CD14-positive monocyte (primary cell): ENCODE results near the gene MPC1L. TPM values are rescaled to one million over a fixed set of nuclear protein-coding genes. Genes with fewer than 3 reads are reported as not detected.

Experiments used
- DNase-seq, 3 donors: peaks; one replicate each; pipeline ENCODE4 v3.0.0-alpha.2; 2011 to 2022
- H2AFZ ChIP-seq: 2 replicates; pipeline ENCODE4 v1.6.0; 2012; ENCODE audit warnings: mild to moderate bottlenecking, low read depth, low read length, inconsistent platforms; ENCODE audit not compliant: insufficient read depth, poor library complexity, severe bottlenecking
- H3K27ac ChIP-seq, 2 donors: 1 replicate in 1 of 2; 2 replicates in 1 of 2; pipeline ENCODE4 v1.5.1; 2012 to 2013; ENCODE audit warnings: low read length in 2 of 2, control low read depth in 1 of 2, inconsistent platforms in 1 of 2, low read depth in 1 of 2, mild to moderate bottlenecking in 1 of 2
- H3K27me3 ChIP-seq, 2 donors: one replicate each; pipeline versions ENCODE4 v1.6.0 to v1.6.1; 2011 to 2013; ENCODE audit warnings: low read length in 2 of 2; ENCODE audit not compliant: control insufficient read depth in 2 of 2, insufficient read depth in 2 of 2
- H3K36me3 ChIP-seq, 2 donors: replicated peaks in 1 of 2; 1 replicate in 1 of 2; 2 replicates in 1 of 2; pipeline versions ENCODE4 v1.5.1 to v1.6.1; 2012 to 2013; ENCODE audit warnings: low read length in 2 of 2, control low read depth in 1 of 2, inconsistent platforms in 1 of 2, mild to moderate bottlenecking in 1 of 2; ENCODE audit not compliant: insufficient read depth in 2 of 2, control insufficient read depth in 1 of 2
- H3K4me1 ChIP-seq, 2 donors: 1 replicate in 1 of 2; 2 replicates in 1 of 2; pipeline versions ENCODE4 v1.5.1 to v1.6.1; 2012 to 2013; ENCODE audit warnings: low read length in 2 of 2, control low read depth in 1 of 2, inconsistent platforms in 1 of 2, mild to moderate bottlenecking in 1 of 2, moderate library complexity in 1 of 2; ENCODE audit not compliant: insufficient read depth in 2 of 2, control insufficient read depth in 1 of 2
- H3K4me2 ChIP-seq: replicated peaks from 2 replicates; pipeline ENCODE3; 2012; ENCODE audit warnings: low read length, moderate library complexity, mild to moderate bottlenecking; ENCODE audit not compliant: poor library complexity, severe bottlenecking; ENCODE audit errors: extremely low read depth
- H3K4me3 ChIP-seq, 3 experiments: fragments of 200-600 bp in 1 of 3; sonication (generic) in 1 of 3; replicated peaks in 1 of 3; 1 replicate in 2 of 3; 2 replicates in 1 of 3; pipeline ENCODE4 v1.5.1; 2011 to 2013; ENCODE audit warnings: low read length in 3 of 3, mild to moderate bottlenecking in 3 of 3, control low read depth in 2 of 3, low read depth in 2 of 3, inconsistent platforms in 1 of 3, moderate library complexity in 1 of 3
- H3K79me2 ChIP-seq: 2 replicates; pipeline ENCODE4 v1.6.0; 2012; ENCODE audit warnings: mild to moderate bottlenecking, control low read depth, inconsistent platforms, low read length, moderate library complexity; ENCODE audit not compliant: insufficient read depth
- H3K9ac ChIP-seq: 2 replicates; pipeline ENCODE4 v1.6.0; 2017; ENCODE audit warnings: low read length, mild to moderate bottlenecking; ENCODE audit not compliant: insufficient read depth, poor library complexity, severe bottlenecking
- H3K9me3 ChIP-seq, 2 donors: replicated peaks in 1 of 2; 1 replicate in 1 of 2; 2 replicates in 1 of 2; pipeline versions ENCODE4 v1.5.1 to v1.6.1; 2012 to 2013; ENCODE audit warnings: low read length in 2 of 2, control low read depth in 1 of 2; ENCODE audit not compliant: control insufficient read depth in 1 of 2, insufficient read depth in 1 of 2
- H4K20me1 ChIP-seq: 2 replicates; pipeline ENCODE4 v1.6.0; 2012; ENCODE audit warnings: mild to moderate bottlenecking, low read length, control low read depth, moderate library complexity; ENCODE audit not compliant: insufficient read depth
- H3K27ac Mint-ChIP-seq, 7 donors: one replicate each; pipeline ENCODE4 v1.8.0; 2020; ENCODE audit warnings: mild to moderate bottlenecking in 7 of 7, mixed read lengths in 7 of 7, moderate library complexity in 6 of 7, inconsistent platforms in 2 of 7
- H3K27me3 Mint-ChIP-seq, 3 donors: one replicate each; pipeline ENCODE4 v1.8.0; 2021 to 2022; ENCODE audit warnings: low read depth in 3 of 3, mild to moderate bottlenecking in 3 of 3, mixed read lengths in 3 of 3, moderate library complexity in 3 of 3, inconsistent platforms in 1 of 3
- H3K36me3 Mint-ChIP-seq, 2 donors: one replicate each; pipeline ENCODE4 v1.8.0; 2020; ENCODE audit warnings: mixed read lengths in 2 of 2, inconsistent platforms in 1 of 2, mild to moderate bottlenecking in 1 of 2
- H3K4me1 Mint-ChIP-seq: one replicate; pipeline ENCODE4 v1.8.0; 2020; ENCODE audit warnings: mild to moderate bottlenecking, mixed read lengths
- H3K4me3 Mint-ChIP-seq, 2 donors: one replicate each; pipeline ENCODE4 v1.8.0; 2020; ENCODE audit warnings: mild to moderate bottlenecking in 2 of 2, mixed read lengths in 2 of 2, moderate library complexity in 1 of 2
- H3K9me3 Mint-ChIP-seq, 7 donors: one replicate each; pipeline ENCODE4 v1.8.0; 2020 to 2022; ENCODE audit warnings: mixed read lengths in 7 of 7, mild to moderate bottlenecking in 6 of 7, moderate library complexity in 6 of 7, inconsistent platforms in 2 of 7
- CTCF ChIP-seq: fragments of 200-600 bp; IDR thresholded peaks from one replicate; pipeline ENCODE4 v1.8.0; 2022; ENCODE audit warnings: antibody characterized with exemption, mild to moderate bottlenecking
- WGBS: methylation state at CpG from one replicate; pipeline ENCODE4 v1.1.5; 2013; ENCODE audit warnings: missing lambda C conversion rate; ENCODE audit not compliant: insufficient coverage; 5-methylcytosine and 5-hydroxymethylcytosine counted together
- intact Hi-C, 2 donors: fragments of 100-400 bp; cut with micrococcal nuclease; formaldehyde crosslinking; loops; one replicate each; pipeline versions ENCODE4 v1.15.0 to v1.15.1; 2023
- polyA plus RNA-seq, 3 donors: library from polyadenylated mRNA; depleted of rRNA in 1 of 3; unstranded in 2 of 3; stranded (reverse) in 1 of 3; fragments of 300-500 nt in 2 of 3; fragments of >200 nt in 1 of 3; fragmentation: Illumina TruSeq in 2 of 3; gene quantifications; 1 replicate in 2 of 3; 2 replicates in 1 of 3; pipeline ENCODE4 v1.2.3, GENCODE V29; 2012 to 2021

Gene MPC1L
- polyA plus RNA-seq, 3 donors = not detected

- Mint-ChIP-seq H3K27ac (peak overlapping the region in 2 of 7 donors; percentile 30 to 42), H3K4me3 (no peak overlapping the region), H3K4me1 (peaks cover 39% of the 10 kb centered on the region), H3K9me3 (peaks cover 0 to 12% (median 0%) of the 10 kb centered on the region in 7 donors), H3K36me3 (peaks cover 72 to 90% of the 10 kb centered on the region in 2 donors), H3K27me3 (peaks cover 0 to 57% (median 1%) of the 10 kb centered on the region in 3 donors)
- Histone ChIP-seq H3K79me2 (peaks cover 70% of the 10 kb centered on the region), H3K9me3 (no peaks in the 10 kb centered on the region), H4K20me1 (peaks cover 100% of the 10 kb centered on the region), H3K4me2 (no peak overlapping the region), H3K27me3 (peaks cover 0 to 28% of the 10 kb centered on the region in 2 donors), H3K9ac (no peak overlapping the region), H3K4me3 (no peak overlapping the region), H3K36me3 (peaks cover 66 to 91% of the 10 kb centered on the region in 2 donors), H2AFZ (no peak overlapping the region), H3K4me1 (peaks cover 31 to 33% of the 10 kb centered on the region in 2 donors), H3K27ac (peak overlapping the region in 1 of 2 donors; percentile 4)
- DNase-seq = no peak
- intact Hi-C loops = no loop called here
- no CpG with 5 or more reads among the region's 3 CpGs for WGBS
- no peak for TF ChIP-seq CTCF
These were observed 14.5 kb downstream of the MPC1L start for GRCh38 chrX:40637687-40638086.

- DNase-seq = peak; percentile 82 to 87 (median 87)
- peak overlapping the region; percentile 92 to 96 for H3K27ac ChIP-seq
- no peak overlapping the region for H2AFZ ChIP-seq
- Mint-ChIP-seq H3K27ac (peak overlapping the region; percentile 97 to 98 (median 98)), H3K4me1 (peaks cover 46% of the 10 kb centered on the region), H3K9me3 (peaks cover 0 to 6% (median 0%) of the 10 kb centered on the region in 7 donors), H3K27me3 (peaks cover 0 to 36% (median 1%) of the 10 kb centered on the region in 3 donors), H3K4me3 (peak overlapping the region; percentile 92 to 99), H3K36me3 (peaks cover 22 to 38% of the 10 kb centered on the region in 2 donors)
- H4K20me1 ChIP-seq = peaks cover 76% of the 10 kb centered on the region
- no CpG with 5 or more reads among the region's 5 CpGs for WGBS
- no peaks in the 10 kb centered on the region for H3K9me3 ChIP-seq
- no peak for TF ChIP-seq CTCF
- peaks cover 0 to 8% of the 10 kb centered on the region in 2 donors for H3K27me3 ChIP-seq
- peaks cover 5 to 26% of the 10 kb centered on the region in 2 donors for H3K36me3 ChIP-seq
- peaks cover 43 to 75% of the 10 kb centered on the region in 2 donors for H3K4me1 ChIP-seq
- intact Hi-C loops = loop anchor here (5.0 to 10.0 kb wide), 4 partner anchors 59 to 99 kb away; partner anchors contain the start of genes ATP6AP2 (in 2 of the 2) and MED14 (in 1 of the 2)
- peak overlapping the region; percentile 75 for H3K9ac ChIP-seq
- peaks cover 73% of the 10 kb centered on the region for H3K79me2 ChIP-seq
- H3K4me2 ChIP-seq = peak overlapping the region; percentile 92
- peak overlapping the region; percentile 77 to 98 (median 90) for H3K4me3 ChIP-seq
These were observed 20.9 kb downstream of the MPC1L start for GRCh38 chrX:40644176-40644575.
